HG03457 (cell line): ENCODE results near the gene MYOCD.

ENCODE experiments used
- ATAC-seq: cut with Tn5 transposase; IDR thresholded peaks from one replicate; pipeline ENCODE4 v1.9.1; 2021; ENCODE audit warnings: moderate number of reproducible peaks; ENCODE audit not compliant: unreplicated experiment

The MYOCD gene

DNA sequence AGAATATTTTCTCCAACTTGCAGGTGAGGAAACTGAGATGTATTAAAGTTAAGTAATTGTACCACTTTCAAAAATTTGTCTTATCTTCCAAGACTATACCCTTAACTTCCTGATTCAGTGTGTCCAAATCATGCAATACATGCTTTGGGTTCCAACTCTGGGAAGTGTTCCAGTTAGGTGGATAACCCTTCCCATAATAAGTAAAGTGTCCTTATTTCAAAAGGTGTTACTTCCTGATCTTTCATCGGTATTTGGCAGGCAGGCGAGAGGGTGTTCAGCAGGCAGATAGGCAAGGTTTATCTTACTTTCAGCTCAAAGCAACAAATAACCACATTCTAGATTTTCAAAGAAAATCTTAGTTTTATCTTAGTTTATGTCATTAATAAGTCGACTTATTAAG is 77.4 kb downstream of the MYOCD start:
- ATAC-seq, result no peak

GRCh38 chr17:12744298-12744697 is 78.6 kb downstream of the MYOCD start:
- ATAC-seq, result no peak

DNA sequence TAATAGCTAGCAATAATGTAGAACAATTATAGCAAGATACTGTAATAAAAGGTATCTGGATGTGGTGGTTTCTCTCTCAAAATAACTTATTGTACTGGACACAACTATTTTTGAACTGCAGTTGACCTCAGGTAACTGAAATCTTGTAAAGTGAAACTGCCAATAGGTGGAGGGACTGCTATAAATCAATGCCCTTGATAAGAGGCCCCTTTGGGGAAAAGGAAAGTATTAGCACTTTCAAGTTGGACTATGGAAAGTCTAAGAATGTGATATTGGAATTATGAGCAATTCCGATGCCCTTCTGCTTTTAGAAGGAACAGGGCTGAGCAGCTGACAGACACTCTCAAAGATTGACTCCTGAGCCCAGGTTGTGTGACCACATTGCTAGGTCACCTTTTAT is 79.1 kb downstream of the MYOCD start:
- ATAC-seq, result no peak

- no peak for ATAC-seq
These were observed 79.8 kb downstream of the MYOCD start for GRCh38 chr17:12745486-12745885.

- ATAC-seq, result no peak
These were observed 91.1 kb downstream of the MYOCD start for GRCh38 chr17:12756786-12757185.

- ATAC-seq, result no peak
These were observed 93.4 kb downstream of the MYOCD start for GRCh38 chr17:12759090-12759489.

- ATAC-seq, result no peak
These were observed 99.9 kb downstream of the MYOCD start for GRCh38 chr17:12765548-12765947.

DNA sequence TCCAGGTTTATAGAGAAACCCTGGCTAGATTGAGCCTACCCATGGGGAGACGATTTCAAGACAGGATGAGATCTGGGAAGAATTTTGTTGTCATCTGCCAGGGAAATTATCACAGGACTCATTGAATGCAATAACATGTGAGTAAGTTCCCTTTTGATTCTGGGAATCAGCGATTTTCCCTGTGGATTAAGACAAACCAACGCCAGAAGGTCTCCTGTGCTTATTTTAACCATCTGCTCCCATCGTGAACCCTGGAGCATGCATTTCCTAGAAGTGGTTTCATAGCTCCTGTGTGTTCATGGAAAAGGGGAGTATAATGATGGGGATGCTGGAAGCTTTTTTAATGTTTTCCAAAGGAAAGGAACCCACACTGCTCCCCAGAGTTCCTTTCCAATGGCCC is 102.6 kb downstream of the MYOCD start:
- no peak for ATAC-seq

DNA sequence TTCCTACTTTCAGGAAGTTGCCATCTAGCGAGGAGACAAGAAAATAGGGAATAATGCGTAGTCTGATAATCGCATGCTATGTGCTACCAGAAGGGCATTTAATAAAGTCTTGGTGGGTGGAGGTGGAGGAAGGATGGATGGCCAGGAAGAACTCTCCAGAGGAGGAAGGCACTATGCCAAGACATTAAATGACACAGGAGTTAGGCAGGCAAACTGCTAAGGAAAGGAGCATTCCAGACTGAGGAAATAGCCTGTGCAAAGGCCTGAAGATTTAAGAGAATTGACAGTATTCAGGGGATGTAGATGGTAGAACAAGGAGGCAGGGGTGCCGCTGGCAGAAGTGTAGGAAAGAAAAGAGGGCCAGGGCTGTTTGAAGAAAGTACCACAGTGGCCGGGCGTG is 104.3 kb downstream of the MYOCD start:
- ATAC-seq, result no peak

DNA sequence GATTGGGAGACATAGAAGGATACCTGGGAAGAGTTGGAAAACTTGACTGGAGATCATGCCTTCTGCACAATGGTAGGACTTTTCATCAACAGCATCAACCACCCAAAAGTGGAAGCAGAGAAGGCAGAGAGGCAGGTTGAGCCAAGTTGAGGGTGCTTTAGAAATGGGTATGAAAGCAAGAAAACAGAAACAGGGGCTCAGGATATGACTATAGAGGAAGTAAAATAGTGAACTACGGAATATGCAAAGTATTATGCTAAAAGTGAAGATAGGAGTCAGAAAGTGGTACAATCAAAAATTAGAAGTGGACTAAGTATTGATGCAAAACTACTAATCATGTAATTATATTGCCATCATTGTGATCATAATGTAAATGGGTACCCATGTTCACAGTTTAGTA is 107.5 kb downstream of the MYOCD start:
- ATAC-seq, result no peak

DNA sequence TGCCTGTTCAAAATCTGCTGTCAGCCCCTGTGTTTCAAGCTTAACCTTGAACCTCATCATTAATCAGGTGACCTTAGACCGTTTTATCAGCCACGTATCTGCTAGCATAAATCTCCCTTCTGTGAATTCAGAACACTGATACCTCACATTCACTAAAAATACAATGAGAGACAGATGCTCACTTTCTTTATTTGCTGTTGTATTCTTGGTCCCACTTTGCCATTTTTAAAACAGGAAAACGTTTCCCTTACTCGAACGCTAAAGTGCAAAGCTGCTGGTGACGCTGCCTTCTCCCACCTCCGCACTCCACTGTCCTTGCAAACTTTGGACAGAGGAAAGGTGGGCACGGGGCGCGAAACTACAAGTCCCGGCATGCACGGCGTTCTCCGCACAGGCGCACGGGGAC is 123.4 kb downstream of the MYOCD start:
- peak; percentile 84 for ATAC-seq

GRCh38 chr17:12789481-12790248 is 124.0 kb downstream of the MYOCD start, which contains the start of gene ARHGAP44:
TSS of gene ARHGAP44 (plus strand) at chr17:12789498. CDS start at chr17:12789839, 341 bp downstream.
- peak; percentile 50 for ATAC-seq

GRCh38 chr17:12790249-12791106 is 124.8 kb downstream of the MYOCD start:
- ATAC-seq, result no peak

DNA sequence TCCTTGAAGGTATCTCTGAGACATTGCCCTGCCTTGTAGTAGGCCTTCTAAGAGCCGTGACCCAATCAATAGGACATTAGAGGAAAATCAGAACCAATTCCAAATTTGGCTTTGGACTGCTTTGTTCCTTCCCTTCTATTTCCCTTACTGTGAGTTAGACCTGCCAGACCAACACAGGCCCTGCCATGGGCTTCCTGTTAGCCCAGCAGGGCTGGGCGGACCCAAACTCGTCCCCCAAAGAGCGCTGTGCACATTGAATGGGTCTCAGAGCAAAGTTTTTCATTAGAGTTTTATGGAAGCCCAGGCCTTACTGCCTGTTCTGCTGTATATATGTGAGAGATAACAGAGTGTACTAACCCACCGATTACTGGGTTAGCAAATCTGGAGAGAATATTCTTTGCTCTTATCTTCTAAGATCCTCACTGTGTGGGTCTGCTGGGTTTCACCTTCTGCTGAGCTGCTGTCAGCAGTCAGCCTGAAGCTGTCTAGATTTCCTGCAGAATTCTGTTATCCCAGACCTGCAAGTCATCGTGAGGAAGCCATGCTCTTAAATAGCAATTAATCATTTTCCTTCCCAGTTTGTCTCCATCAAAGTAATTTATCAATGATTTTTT is 129.3 kb downstream of the MYOCD start:
- no peak for ATAC-seq

DNA sequence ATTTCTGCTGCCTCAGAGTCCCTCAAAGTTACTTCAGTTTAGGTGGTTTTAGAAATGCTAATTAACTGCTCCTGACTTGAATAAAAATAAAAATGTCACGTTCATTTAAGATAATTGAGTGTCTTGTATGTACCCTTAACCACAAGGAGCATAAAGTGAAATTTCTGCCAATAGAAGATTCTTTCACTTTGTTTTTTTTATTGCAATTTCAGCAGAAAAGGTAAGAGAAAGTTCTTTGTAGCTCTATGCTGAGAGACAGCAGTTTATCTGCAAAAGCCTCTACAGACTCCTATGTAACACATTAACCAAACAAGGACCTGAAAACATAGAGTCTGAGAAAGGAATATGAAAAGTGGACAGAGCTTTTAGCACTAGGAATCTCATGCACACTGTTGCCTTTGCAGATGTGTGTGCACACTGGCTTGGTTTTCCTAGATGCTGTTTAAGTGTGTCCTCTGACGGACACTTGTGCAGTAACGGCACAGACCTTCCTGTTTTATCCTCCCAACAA is 135.2 kb downstream of the MYOCD start:
- no peak for ATAC-seq

GRCh38 chr17:12806630-12807029 is 140.9 kb downstream of the MYOCD start:
- no peak for ATAC-seq

DNA sequence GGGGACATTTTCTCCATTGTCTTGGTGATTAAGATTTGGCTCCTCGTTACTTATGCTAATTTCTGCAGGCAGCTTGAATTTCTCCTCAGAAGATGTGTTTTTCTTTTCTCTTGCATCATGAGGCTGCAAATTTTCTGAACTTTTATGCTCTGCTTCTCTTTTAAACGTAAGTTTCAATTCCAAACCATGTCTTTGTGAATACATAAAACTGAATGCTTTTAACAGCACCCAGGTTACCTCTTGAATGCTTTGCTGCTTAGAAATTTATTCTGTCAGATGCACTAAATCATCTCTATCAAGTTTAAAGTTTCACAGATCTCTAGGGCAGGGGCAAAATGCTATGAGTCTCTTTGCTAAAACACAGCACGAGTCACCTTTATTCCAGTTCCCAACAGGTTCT is 143.0 kb downstream of the MYOCD start:
- ATAC-seq, result no peak

- ATAC-seq, result no peak
These were observed 147.2 kb downstream of the MYOCD start for GRCh38 chr17:12812877-12813276.

DNA sequence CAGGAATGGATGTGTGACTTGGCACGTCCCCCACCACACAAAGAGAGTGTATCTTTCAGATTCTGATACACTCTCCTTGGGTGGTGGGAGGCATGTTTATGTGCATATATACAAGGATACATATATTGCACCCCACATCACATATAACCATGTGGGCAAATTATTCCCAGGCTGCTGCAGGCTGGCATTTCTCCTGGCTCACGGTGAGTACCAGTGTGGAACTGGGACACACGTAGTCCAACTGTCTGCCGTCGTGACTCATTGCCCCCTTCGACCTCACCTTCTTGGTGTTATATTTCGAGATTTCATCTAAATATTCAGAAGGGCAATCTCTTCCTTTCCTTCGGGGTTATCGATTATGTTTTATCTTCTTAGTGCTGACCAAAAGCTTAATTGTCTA is 148.0 kb downstream of the MYOCD start:
- no peak for ATAC-seq

GRCh38 chr17:12814718-12815117 is 149.0 kb downstream of the MYOCD start:
- ATAC-seq, result no peak

DNA sequence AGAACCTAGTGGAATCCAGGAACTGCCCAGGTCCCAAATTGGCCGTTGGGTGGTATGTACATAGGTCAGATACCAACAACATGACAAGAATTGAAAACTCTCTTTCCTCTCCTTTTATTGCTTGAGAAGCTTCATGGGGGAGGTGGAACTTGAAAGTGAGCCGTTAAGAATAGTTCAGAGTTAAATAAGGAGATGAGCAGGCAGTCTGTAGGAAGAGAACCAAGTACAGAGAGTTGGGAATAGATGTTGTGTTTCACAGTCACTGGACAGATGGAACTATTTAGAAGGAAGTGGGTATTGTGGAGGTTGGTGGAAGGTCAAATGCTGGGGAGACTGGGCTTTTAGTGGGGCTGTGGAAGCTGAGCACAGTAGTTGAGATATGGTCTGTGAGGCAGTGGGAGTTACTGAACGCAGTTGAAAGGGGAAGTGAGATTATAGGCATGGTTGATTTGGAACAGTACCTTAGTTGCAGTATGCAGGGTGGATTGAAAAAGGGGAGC is 150.0 kb downstream of the MYOCD start:
- ATAC-seq, result peak; percentile 98
